GM20000 (cell line): ENCODE data around the gene PACSIN3.

ENCODE experiments used
- DNase-seq: peaks from one replicate; pipeline ENCODE4 v3.0.0; 2012; ENCODE audit warnings: low spot score
- TF ChIP-seq, protein P1 (sequence below): IDR thresholded peaks from 2 replicates; pipeline ENCODE4 v1.5.1; 2012; ENCODE audit warnings: mild to moderate bottlenecking, control low read depth; ENCODE audit errors: extremely low read depth, missing control alignments

Gene PACSIN3

DNA sequence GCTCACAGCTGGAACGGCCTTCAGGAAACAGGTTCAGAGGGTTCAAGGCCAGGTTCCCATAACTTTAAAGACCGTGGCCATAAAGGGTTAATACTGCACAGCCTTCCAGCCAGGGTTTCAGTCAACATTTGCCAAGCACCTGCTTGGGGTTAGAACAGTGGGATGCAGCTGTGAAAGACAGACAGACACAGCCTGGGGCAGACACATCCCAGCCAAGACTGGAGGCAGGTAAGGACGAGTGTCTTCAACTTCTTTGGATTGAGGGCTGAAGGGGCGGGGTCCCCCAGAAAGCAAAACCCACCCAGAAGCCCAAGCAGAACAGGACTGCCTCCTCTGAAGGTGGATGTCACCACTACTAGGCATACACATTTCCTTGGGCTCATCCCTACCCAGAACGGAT is 23.8 kb downstream of the PACSIN3 start:
- no peak for DNase-seq

DNA sequence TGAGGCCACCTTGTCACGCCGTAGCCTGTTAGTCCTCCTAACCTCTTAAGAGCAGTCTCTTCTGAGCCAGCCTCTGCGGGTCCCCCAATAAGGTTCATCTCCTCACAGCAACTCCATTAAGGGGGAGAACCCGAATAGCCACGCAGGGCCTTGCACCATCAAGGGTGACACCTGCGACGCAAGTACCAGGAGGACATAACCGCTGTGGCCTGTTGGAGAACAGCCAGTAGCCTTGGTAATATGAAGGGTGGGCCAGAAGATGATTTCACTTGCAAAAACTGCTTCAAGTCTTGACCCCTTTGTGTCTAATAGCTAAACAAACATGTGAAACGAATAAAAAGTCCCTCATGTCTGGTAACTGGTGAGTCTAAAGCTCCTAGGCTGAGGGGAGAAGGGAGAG is 24.3 kb downstream of the PACSIN3 start:
- DNase-seq = no peak
- TF ChIP-seq, protein P1, sequence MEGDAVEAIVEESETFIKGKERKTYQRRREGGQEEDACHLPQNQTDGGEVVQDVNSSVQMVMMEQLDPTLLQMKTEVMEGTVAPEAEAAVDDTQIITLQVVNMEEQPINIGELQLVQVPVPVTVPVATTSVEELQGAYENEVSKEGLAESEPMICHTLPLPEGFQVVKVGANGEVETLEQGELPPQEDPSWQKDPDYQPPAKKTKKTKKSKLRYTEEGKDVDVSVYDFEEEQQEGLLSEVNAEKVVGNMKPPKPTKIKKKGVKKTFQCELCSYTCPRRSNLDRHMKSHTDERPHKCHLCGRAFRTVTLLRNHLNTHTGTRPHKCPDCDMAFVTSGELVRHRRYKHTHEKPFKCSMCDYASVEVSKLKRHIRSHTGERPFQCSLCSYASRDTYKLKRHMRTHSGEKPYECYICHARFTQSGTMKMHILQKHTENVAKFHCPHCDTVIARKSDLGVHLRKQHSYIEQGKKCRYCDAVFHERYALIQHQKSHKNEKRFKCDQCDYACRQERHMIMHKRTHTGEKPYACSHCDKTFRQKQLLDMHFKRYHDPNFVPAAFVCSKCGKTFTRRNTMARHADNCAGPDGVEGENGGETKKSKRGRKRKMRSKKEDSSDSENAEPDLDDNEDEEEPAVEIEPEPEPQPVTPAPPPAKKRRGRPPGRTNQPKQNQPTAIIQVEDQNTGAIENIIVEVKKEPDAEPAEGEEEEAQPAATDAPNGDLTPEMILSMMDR = no peak

More for the DNA sequence above, 23.8 kb downstream of the PACSIN3 start:
- TF ChIP-seq, protein P1 = no peak

DNA sequence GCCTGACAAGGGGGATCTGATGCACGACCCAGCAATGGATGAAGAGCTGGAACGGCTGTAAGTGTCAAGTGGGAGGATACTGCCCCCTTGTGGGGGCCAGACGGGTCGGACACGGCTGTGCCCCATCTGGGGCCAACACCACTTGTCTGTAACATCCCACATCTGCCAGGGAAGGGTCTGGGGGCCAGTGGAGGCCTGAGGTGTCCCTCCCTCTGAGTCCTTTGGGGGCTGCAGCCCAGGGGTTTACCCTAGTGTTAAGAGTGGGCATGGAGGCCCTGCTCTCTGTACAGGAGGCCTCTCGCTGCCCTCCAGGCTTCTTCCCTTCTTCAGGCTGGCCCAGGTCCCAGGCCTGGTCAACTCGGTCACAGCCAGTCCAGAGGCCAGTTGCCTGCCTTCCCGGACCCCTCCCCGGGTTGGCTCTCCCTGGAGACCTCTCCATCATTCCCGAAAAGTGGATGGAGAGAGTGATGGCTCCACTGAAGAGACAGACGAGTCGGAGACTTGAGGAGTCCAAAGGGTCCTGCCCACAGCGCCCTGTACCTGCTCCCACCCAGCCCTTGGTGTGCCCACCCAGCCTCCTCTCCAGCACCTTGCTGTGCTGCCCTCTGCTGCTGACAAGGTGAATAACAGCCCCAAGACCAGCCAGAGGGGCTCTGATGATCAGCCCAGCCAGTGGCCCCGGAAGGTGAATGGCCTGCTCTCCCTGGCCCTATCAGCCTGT is 24.9 kb downstream of the PACSIN3 start:
- TF ChIP-seq, protein P1 = peak; percentile 71
- peak; percentile 86 for DNase-seq

DNA sequence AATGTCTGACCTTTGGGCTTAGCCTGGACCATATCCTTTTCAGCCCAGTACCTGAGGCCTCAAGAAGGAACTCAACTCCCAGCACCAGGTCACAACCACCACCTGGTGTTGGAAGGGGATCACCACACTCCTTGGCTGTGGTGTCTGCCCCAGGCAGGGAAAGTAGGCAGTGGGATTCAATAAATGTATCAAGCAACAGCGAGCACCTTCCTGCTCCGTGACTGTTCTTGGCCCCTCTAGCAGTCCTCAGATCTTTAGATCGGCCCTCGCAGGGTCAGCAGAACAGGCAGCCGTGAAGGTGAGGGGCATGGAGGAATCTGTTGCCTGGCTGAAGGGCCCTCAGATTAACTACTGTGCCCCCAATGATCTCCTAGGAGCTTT is 25.5 kb downstream of the PACSIN3 start:
- TF ChIP-seq, protein P1 = no peak
- no peak for DNase-seq

DNA sequence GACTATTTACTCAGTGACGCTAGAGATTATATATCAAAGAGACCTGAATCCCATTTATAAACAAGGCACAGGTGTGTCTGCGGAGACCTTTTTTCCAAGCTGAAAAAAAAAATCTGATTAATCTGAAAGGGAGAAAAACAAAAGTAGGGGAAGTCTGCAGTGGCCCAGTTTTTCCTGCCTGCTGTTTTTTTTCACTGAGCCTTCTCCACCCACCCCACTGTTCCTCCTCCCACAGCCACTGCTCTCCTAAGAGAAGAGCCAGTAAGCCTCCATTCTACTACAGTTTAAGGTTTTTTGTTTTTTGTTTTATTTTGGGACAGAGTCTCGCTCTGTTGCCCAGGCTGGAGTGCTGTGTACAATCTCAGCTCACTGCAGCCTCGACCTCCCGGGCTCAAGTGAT is 28.0 kb downstream of the PACSIN3 start:
- TF ChIP-seq, protein P1 = no peak
- DNase-seq = no peak

DNA sequence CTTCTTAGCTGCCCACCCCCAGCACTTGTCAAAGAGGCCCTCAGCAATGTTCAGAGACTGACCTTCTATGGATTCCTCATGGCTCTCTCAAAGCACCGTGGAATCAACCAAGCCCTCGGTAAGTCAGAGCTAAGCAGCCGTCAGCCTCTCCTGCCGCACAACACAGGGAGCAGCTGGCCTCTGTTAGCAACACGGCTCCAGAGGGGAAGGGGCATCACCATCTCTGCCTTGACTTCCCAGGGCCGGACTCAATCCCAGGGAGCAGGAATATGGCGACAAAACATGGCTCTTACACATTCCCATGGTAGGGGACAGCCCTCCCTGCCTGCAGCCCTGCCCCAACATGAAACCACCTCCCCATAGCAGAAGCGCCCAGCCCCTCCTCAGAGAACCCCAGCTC is 28.4 kb downstream of the PACSIN3 start:
- TF ChIP-seq, protein P1 = no peak

DNA sequence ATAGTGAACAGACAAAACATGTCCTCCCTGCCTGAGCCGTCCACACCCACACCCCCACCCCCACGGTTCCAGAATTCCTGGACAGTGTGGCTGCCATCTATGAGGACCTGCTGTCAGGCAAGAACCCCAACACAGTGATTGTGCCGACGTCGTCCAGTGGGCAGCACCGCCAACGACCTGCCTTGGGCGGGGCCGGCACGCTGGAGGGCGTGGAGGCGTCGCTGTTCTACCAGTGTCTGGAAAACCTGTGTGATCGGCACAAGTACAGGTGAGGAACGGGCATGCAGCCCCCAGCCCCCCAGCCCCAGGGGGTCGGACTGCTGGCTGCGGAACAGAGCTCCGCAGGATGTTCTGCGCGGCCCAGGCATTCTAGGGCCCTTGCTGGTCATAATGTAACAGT is 29.3 kb downstream of the PACSIN3 start:
- TF ChIP-seq, protein P1 = no peak
- DNase-seq = no peak

More for the DNA sequence above, 28.4 kb downstream of the PACSIN3 start:
- no peak for DNase-seq
